ENCODE measurements around the gene CMSS1.

CMSS1 gene

DNA sequence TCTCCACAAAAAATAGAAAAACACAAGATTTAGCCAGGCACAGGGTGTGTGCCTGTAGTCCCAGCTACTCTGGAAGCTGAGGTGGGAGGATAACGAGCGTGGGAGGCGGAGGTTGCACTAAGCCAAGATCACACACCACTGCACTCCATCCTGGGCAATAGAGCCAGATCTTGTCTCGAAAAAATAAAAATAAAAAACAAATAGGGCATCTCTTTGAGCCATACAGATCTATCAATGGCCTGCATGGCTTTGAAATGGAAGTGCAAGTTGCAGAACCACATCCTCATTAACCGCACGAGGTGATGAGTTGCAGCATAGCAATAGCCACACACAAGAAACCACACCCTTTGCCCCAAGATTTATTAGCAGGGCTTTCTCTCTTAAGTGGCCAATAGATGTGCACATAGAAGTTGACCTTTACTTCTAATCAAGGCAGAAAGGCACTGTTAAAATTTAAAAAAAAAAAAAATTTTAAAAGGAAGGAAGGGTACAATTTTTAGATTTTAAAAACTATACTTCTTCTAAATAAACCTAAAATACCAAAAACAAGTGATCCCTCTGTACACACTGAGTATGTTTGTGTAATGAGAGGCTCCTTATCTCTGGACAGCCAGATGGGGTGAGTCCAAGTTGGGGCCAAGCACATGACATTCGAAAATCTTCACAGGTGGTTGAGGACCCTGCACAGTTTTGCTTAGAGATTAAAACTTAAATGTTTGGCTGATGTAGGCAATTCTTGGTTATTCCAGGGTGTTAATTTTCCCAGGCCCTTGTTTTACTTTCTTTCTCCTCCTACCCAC, 243.2 kb downstream of the CMSS1 start:
- TF ChIP-seq, protein P1, sequence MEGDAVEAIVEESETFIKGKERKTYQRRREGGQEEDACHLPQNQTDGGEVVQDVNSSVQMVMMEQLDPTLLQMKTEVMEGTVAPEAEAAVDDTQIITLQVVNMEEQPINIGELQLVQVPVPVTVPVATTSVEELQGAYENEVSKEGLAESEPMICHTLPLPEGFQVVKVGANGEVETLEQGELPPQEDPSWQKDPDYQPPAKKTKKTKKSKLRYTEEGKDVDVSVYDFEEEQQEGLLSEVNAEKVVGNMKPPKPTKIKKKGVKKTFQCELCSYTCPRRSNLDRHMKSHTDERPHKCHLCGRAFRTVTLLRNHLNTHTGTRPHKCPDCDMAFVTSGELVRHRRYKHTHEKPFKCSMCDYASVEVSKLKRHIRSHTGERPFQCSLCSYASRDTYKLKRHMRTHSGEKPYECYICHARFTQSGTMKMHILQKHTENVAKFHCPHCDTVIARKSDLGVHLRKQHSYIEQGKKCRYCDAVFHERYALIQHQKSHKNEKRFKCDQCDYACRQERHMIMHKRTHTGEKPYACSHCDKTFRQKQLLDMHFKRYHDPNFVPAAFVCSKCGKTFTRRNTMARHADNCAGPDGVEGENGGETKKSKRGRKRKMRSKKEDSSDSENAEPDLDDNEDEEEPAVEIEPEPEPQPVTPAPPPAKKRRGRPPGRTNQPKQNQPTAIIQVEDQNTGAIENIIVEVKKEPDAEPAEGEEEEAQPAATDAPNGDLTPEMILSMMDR (conservative IDR thresholded peaks at IDR 0.05): no peak
- no peak overlapping the region for H3K27ac ChIP-seq

DNA sequence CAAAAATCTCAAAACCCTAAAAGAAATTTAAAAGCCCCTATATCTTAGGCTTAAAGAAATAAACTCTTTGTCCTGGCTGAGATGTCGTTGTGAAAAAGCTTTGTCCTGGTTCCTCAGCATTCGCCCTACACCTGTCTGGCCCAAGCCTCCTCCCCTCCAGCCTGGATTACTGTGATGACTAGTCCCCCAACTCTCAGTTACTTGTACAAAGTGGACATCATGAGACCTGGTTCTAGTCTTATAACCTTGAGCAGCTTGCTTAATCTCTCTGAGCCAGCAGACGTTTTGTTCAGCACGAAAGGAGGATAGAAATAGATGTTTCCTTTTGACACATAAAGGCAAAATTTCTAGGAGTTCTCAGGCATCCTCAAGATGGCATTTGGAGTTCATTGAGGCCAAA, 245.0 kb downstream of the CMSS1 start:
- H3K27ac ChIP-seq: no peak overlapping the region
- TF ChIP-seq, protein P1 (conservative IDR thresholded peaks at IDR 0.05): no peak

DNA sequence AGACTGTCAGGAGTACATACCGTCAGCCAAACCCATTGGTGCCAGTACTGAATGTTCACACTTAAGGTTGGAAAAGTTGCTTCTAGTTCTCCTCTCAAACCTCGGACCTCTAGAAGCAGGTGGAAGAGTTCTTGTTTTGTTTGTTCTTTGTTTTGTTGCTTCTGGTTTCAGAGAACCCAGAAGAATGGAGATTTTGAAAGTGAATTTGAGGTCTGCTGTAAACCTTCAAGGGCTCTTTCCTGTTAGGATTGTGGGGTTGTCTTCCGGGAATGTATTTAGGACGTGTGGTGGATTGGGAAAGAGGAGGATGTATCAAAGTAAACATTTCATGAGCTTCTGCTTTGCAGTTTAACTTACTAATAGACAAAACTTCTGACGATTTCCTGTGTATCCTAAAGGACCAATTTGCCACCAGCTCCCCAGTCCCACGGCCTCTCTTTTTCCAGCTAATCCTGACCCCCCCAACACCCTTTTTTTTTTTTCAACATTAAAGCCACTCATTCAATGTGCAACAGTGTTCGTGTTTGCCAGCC, 246.3 kb downstream of the CMSS1 start:
- H3K27ac ChIP-seq: no peak overlapping the region
- TF ChIP-seq, protein P1 (conservative IDR thresholded peaks at IDR 0.05): no peak

DNA sequence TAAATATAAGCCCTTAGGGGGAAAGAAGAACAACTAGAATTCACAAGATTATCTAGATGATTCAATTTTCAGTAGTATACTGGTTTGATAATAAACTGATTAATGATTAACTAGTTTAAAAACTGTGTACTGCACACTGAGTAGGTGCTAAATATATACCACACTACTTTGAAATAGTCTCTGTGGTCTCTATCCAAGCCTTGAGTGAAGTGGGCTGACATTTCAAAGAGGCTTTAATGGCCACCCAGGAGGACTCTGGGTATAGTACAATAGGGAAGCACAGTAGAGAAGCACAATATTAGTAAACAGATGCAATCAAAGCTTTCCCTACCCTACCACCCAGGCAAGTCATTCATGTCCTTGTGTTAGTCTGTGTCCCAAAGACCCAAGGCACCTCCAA, 249.9 kb downstream of the CMSS1 start:
- H3K27ac ChIP-seq: no peak overlapping the region
- TF ChIP-seq, protein P1 (conservative IDR thresholded peaks at IDR 0.05): no peak

DNA sequence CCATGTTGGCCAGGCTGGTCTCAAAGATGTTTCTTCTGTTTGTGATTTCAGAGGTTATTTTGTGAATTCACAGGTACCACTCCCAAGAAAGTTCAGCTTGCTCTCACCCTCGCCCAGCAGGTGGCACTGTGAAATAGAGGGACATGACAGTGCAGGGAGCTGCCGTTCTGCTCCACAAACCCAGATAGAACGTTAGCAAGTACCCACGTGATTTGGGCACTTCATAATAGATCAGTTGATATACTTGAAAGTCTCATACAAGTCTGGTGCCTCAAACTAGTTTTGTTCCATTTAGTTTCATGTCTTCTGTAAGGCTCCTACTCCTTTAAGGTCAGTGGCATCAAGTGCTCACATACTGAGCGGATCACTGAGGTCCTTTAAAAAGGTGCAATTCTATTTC, 251.2 kb downstream of the CMSS1 start:
- TF ChIP-seq, protein P1 (conservative IDR thresholded peaks at IDR 0.05): peak; percentile 85
- H3K27ac ChIP-seq: peak overlapping the region; percentile 48

- peak overlapping the region; percentile 48 for H3K27ac ChIP-seq
- TF ChIP-seq, protein P1 (conservative IDR thresholded peaks at IDR 0.05): no peak
Observed at GRCh38 chr3:100069472-100069871, 251.8 kb downstream of the CMSS1 start.

- TF ChIP-seq, protein P1 (conservative IDR thresholded peaks at IDR 0.05): no peak
- no peak overlapping the region for H3K27ac ChIP-seq
Observed at GRCh38 chr3:100072326-100073048, 254.8 kb downstream of the CMSS1 start.
